CD14-positive monocyte (primary cell): ENCODE results near the gene REM1. TPM values are rescaled to one million over a fixed set of nuclear protein-coding genes. Genes with fewer than 3 reads are reported as not detected.
"Not testable (repeated sequence)": the region's sequence is repeated elsewhere in the genome, so short reads cannot be mapped to it uniquely, and the experiment has no call there.

ENCODE experiments used
- DNase-seq, 3 donors: peaks; one replicate each; pipeline ENCODE4 v3.0.0-alpha.2; 2011 to 2022
- H2AFZ ChIP-seq: 2 replicates; pipeline ENCODE4 v1.6.0; 2012; ENCODE audit warnings: mild to moderate bottlenecking, low read depth, low read length, inconsistent platforms; ENCODE audit not compliant: insufficient read depth, poor library complexity, severe bottlenecking
- H3K27ac ChIP-seq, 2 donors: 1 replicate in 1 of 2; 2 replicates in 1 of 2; pipeline ENCODE4 v1.5.1; 2012 to 2013; ENCODE audit warnings: low read length in 2 of 2, control low read depth in 1 of 2, inconsistent platforms in 1 of 2, low read depth in 1 of 2, mild to moderate bottlenecking in 1 of 2
- H3K27me3 ChIP-seq, 2 donors: one replicate each; pipeline versions ENCODE4 v1.6.0 to v1.6.1; 2011 to 2013; ENCODE audit warnings: low read length in 2 of 2; ENCODE audit not compliant: control insufficient read depth in 2 of 2, insufficient read depth in 2 of 2
- H3K36me3 ChIP-seq, 2 donors: replicated peaks in 1 of 2; 1 replicate in 1 of 2; 2 replicates in 1 of 2; pipeline versions ENCODE4 v1.5.1 to v1.6.1; 2012 to 2013; ENCODE audit warnings: low read length in 2 of 2, control low read depth in 1 of 2, inconsistent platforms in 1 of 2, mild to moderate bottlenecking in 1 of 2; ENCODE audit not compliant: insufficient read depth in 2 of 2, control insufficient read depth in 1 of 2
- H3K4me1 ChIP-seq, 2 donors: 1 replicate in 1 of 2; 2 replicates in 1 of 2; pipeline versions ENCODE4 v1.5.1 to v1.6.1; 2012 to 2013; ENCODE audit warnings: low read length in 2 of 2, control low read depth in 1 of 2, inconsistent platforms in 1 of 2, mild to moderate bottlenecking in 1 of 2, moderate library complexity in 1 of 2; ENCODE audit not compliant: insufficient read depth in 2 of 2, control insufficient read depth in 1 of 2
- H3K4me2 ChIP-seq: replicated peaks from 2 replicates; pipeline ENCODE3; 2012; ENCODE audit warnings: low read length, moderate library complexity, mild to moderate bottlenecking; ENCODE audit not compliant: poor library complexity, severe bottlenecking; ENCODE audit errors: extremely low read depth
- H3K4me3 ChIP-seq, 3 experiments: fragments of 200-600 bp in 1 of 3; sonication (generic) in 1 of 3; replicated peaks in 1 of 3; 1 replicate in 2 of 3; 2 replicates in 1 of 3; pipeline ENCODE4 v1.5.1; 2011 to 2013; ENCODE audit warnings: low read length in 3 of 3, mild to moderate bottlenecking in 3 of 3, control low read depth in 2 of 3, low read depth in 2 of 3, inconsistent platforms in 1 of 3, moderate library complexity in 1 of 3
- H3K79me2 ChIP-seq: 2 replicates; pipeline ENCODE4 v1.6.0; 2012; ENCODE audit warnings: mild to moderate bottlenecking, control low read depth, inconsistent platforms, low read length, moderate library complexity; ENCODE audit not compliant: insufficient read depth
- H3K9ac ChIP-seq: 2 replicates; pipeline ENCODE4 v1.6.0; 2017; ENCODE audit warnings: low read length, mild to moderate bottlenecking; ENCODE audit not compliant: insufficient read depth, poor library complexity, severe bottlenecking
- H3K9me3 ChIP-seq, 2 donors: replicated peaks in 1 of 2; 1 replicate in 1 of 2; 2 replicates in 1 of 2; pipeline versions ENCODE4 v1.5.1 to v1.6.1; 2012 to 2013; ENCODE audit warnings: low read length in 2 of 2, control low read depth in 1 of 2; ENCODE audit not compliant: control insufficient read depth in 1 of 2, insufficient read depth in 1 of 2
- H4K20me1 ChIP-seq: 2 replicates; pipeline ENCODE4 v1.6.0; 2012; ENCODE audit warnings: mild to moderate bottlenecking, low read length, control low read depth, moderate library complexity; ENCODE audit not compliant: insufficient read depth
- H3K27ac Mint-ChIP-seq, 7 donors: one replicate each; pipeline ENCODE4 v1.8.0; 2020; ENCODE audit warnings: mild to moderate bottlenecking in 7 of 7, mixed read lengths in 7 of 7, moderate library complexity in 6 of 7, inconsistent platforms in 2 of 7
- H3K27me3 Mint-ChIP-seq, 3 donors: one replicate each; pipeline ENCODE4 v1.8.0; 2021 to 2022; ENCODE audit warnings: low read depth in 3 of 3, mild to moderate bottlenecking in 3 of 3, mixed read lengths in 3 of 3, moderate library complexity in 3 of 3, inconsistent platforms in 1 of 3
- H3K36me3 Mint-ChIP-seq, 2 donors: one replicate each; pipeline ENCODE4 v1.8.0; 2020; ENCODE audit warnings: mixed read lengths in 2 of 2, inconsistent platforms in 1 of 2, mild to moderate bottlenecking in 1 of 2
- H3K4me1 Mint-ChIP-seq: one replicate; pipeline ENCODE4 v1.8.0; 2020; ENCODE audit warnings: mild to moderate bottlenecking, mixed read lengths
- H3K4me3 Mint-ChIP-seq, 2 donors: one replicate each; pipeline ENCODE4 v1.8.0; 2020; ENCODE audit warnings: mild to moderate bottlenecking in 2 of 2, mixed read lengths in 2 of 2, moderate library complexity in 1 of 2
- H3K9me3 Mint-ChIP-seq, 7 donors: one replicate each; pipeline ENCODE4 v1.8.0; 2020 to 2022; ENCODE audit warnings: mixed read lengths in 7 of 7, mild to moderate bottlenecking in 6 of 7, moderate library complexity in 6 of 7, inconsistent platforms in 2 of 7
- CTCF ChIP-seq: fragments of 200-600 bp; IDR thresholded peaks from one replicate; pipeline ENCODE4 v1.8.0; 2022; ENCODE audit warnings: antibody characterized with exemption, mild to moderate bottlenecking
- WGBS: methylation state at CpG from one replicate; pipeline ENCODE4 v1.1.5; 2013; ENCODE audit warnings: missing lambda C conversion rate; ENCODE audit not compliant: insufficient coverage; 5-methylcytosine and 5-hydroxymethylcytosine counted together
- intact Hi-C, 2 donors: fragments of 100-400 bp; cut with micrococcal nuclease; formaldehyde crosslinking; loops; one replicate each; pipeline versions ENCODE4 v1.15.0 to v1.15.1; 2023
- polyA plus RNA-seq, 3 donors: library from polyadenylated mRNA; depleted of rRNA in 1 of 3; unstranded in 2 of 3; stranded (reverse) in 1 of 3; fragments of 300-500 nt in 2 of 3; fragments of >200 nt in 1 of 3; fragmentation: Illumina TruSeq in 2 of 3; gene quantifications; 1 replicate in 2 of 3; 2 replicates in 1 of 3; pipeline ENCODE4 v1.2.3, GENCODE V29; 2012 to 2021

The REM1 gene
- polyA plus RNA-seq, 3 donors, result not detected

- H3K4me3 ChIP-seq, H3K36me3 Mint-ChIP-seq, H3K9me3 ChIP-seq, H3K27ac Mint-ChIP-seq, H3K9me3 Mint-ChIP-seq, H3K4me3 Mint-ChIP-seq, H3K27me3 ChIP-seq, H3K4me1 Mint-ChIP-seq, H3K4me2 ChIP-seq, H3K9ac ChIP-seq, H2AFZ ChIP-seq, H3K27ac ChIP-seq, H4K20me1 ChIP-seq, intact Hi-C loops, DNase-seq, H3K79me2 ChIP-seq, H3K4me1 ChIP-seq, H3K36me3 ChIP-seq: not testable (repeated sequence)
- H3K27me3 Mint-ChIP-seq, result peaks cover 5 to 14% (median 8%) of the 10 kb centered on the region in 3 donors
- WGBS, result 97% methylated on average over 10 of the region's 31 CpGs
These were observed 47.5 kb upstream of the REM1 start for GRCh38 chr20:31427576-31427975.

- Histone ChIP-seq H2AFZ (no peak overlapping the region), H3K4me1 (no peaks in the 10 kb centered on the region), H3K9ac (no peak overlapping the region), H3K27ac (no peak overlapping the region), H3K79me2 (no peaks in the 10 kb centered on the region), H4K20me1 (no peaks in the 10 kb centered on the region), H3K27me3 (peaks cover 0 to 1% of the 10 kb centered on the region in 2 donors), H3K9me3 (no peaks in the 10 kb centered on the region), H3K4me2 (no peak overlapping the region), H3K36me3 (no peaks in the 10 kb centered on the region), H3K4me3 (no peak overlapping the region)
- H3K36me3 Mint-ChIP-seq, result no peaks in the 10 kb centered on the region
- peaks cover 0 to 7% (median 2%) of the 10 kb centered on the region in 7 donors for H3K9me3 Mint-ChIP-seq
- no peak overlapping the region for H3K27ac Mint-ChIP-seq
- no peak for TF ChIP-seq CTCF
- 85% methylated on average over 2 of the region's 4 CpGs for WGBS
- no peak for DNase-seq
- H3K4me3 Mint-ChIP-seq, result no peak overlapping the region
- no peaks in the 10 kb centered on the region for H3K4me1 Mint-ChIP-seq
- intact Hi-C loops, result no loop called here
- H3K27me3 Mint-ChIP-seq, result peaks cover 8 to 13% (median 8%) of the 10 kb centered on the region in 3 donors
These were observed 44.4 kb upstream of the REM1 start for GRCh38 chr20:31430568-31431115.
